HCT116 (cell line): ENCODE measurements around the gene SLC12A1. TPM values are rescaled to one million over a fixed set of nuclear protein-coding genes. Genes with fewer than 3 reads are reported as not detected.

Source experiments
- ATAC-seq: fragments of 200-7000 bp; cut with Tn5 transposase; 2 replicates; pipeline ENCODE4 v1.9.1; 2020; ENCODE audit warnings: mild to moderate bottlenecking, moderate library complexity
- Bru-seq: library from RNA; stranded (reverse); fragments of 400-500 nt; gene quantifications from one replicate; lab custom pipeline; 2021; lab: Mats Ljungman, UMichigan
- BruChase-seq, 2 experiments: library from RNA; stranded (reverse); fragments of 400-500 nt; gene quantifications; one replicate each; lab custom pipeline; 2021; lab: Mats Ljungman, UMichigan
- BruUV-seq: library from RNA; stranded (reverse); fragments of 400-500 nt; replicated peaks from 2 replicates; lab custom pipeline; 2021; lab: Mats Ljungman, UMichigan
- CTCF ChIA-PET: fragments of 300-600 bp; sonication (Branson Sonifier 250); formaldehyde crosslinking; loops from one replicate; lab custom pipeline; 2021; ENCODE audit warnings: antibody characterized with exemption; lab: Charles Lee
- POLR2A ChIA-PET: fragments of 300-600, 350-600 bp; sonication (Branson Sonifier 250); formaldehyde crosslinking; loops from one replicate; lab custom pipeline; 2021; ENCODE audit warnings: antibody characterized with exemption; lab: Charles Lee
- RAD21 ChIA-PET, 2 experiments: fragments of 300-600 bp; sonication (Branson Sonifier 250); formaldehyde crosslinking; loops; one replicate each; lab custom pipeline; 2023; ENCODE audit warnings: low total read pairs in 2 of 2; ENCODE audit not compliant: uncharacterized antibody in 2 of 2, unreplicated experiment in 2 of 2, low non-redundant PET in 1 of 2; lab: Charles Lee
- DNase-seq: peaks from one replicate; pipeline ENCODE4 v3.0.0-alpha.2; 2010; ENCODE audit warnings: low read depth, low spot score
- H2AFZ ChIP-seq: fragments of 200-600 bp; shearing (Covaris generic), sonication (generic); 2 replicates; pipeline ENCODE4 v1.6.1; 2017; ENCODE audit warnings: low read depth, mixed run types, mixed read lengths, antibody characterized with exemption, low read length; ENCODE audit not compliant: poor library complexity, severe bottlenecking
- H3K27ac ChIP-seq: 2 replicates; pipeline ENCODE4 v1.5.1; 2012; ENCODE audit warnings: low read depth, low read length
- H3K27me3 ChIP-seq: fragments of 200-600 bp; sonication (generic); 2 replicates; pipeline ENCODE4 v1.6.1; 2016; ENCODE audit warnings: mixed run types, low read length, mixed read lengths; ENCODE audit not compliant: insufficient read depth
- H3K36me3 ChIP-seq, 2 experiments: fragments of 200-500 bp in 1 of 2; fragments of 200-600 bp in 1 of 2; sonication (Bioruptor generic) in 1 of 2; sonication (generic) in 1 of 2; 2 replicates each; pipeline versions ENCODE4 v1.5.1 to v1.6.1; 2014 to 2016; ENCODE audit warnings: low read length in 2 of 2, inconsistent platforms in 1 of 2, mixed read lengths in 1 of 2, mixed run types in 1 of 2; ENCODE audit not compliant: insufficient read depth in 2 of 2, control insufficient read depth in 1 of 2
- H3K4me1 ChIP-seq, 2 experiments: fragments of 200-600 bp in 1 of 2; sonication (generic) in 1 of 2; 2 replicates each; pipeline versions ENCODE4 v1.5.1 to v1.6.1; 2012 to 2017; ENCODE audit warnings: low read length in 2 of 2, inconsistent platforms in 1 of 2, mild to moderate bottlenecking in 1 of 2, mixed read lengths in 1 of 2, mixed run types in 1 of 2, moderate library complexity in 1 of 2; ENCODE audit not compliant: insufficient read depth in 2 of 2, control insufficient read depth in 1 of 2
- H3K4me2 ChIP-seq: fragments of 200-600 bp; sonication (generic); 2 replicates; pipeline ENCODE4 v1.6.1; 2017; ENCODE audit warnings: mixed run types, low read length, mixed read lengths
- H3K4me3 ChIP-seq, 2 experiments: fragments of 200-600 bp in 1 of 2; sonication (generic) in 1 of 2; replicated peaks in 1 of 2; 2 replicates each; pipeline ENCODE4 v1.5.1; 2011 to 2016; ENCODE audit warnings: low read length in 2 of 2, control low read depth in 1 of 2, low read depth in 1 of 2, mild to moderate bottlenecking in 1 of 2, mixed read lengths in 1 of 2, mixed run types in 1 of 2
- H3K79me2 ChIP-seq: fragments of 200-600 bp; sonication (generic); 2 replicates; pipeline ENCODE4 v1.6.1; 2017; ENCODE audit warnings: mild to moderate bottlenecking, mixed run types, low read length, moderate library complexity, mixed read lengths; ENCODE audit not compliant: insufficient read depth
- H3K9ac ChIP-seq: fragments of 200-600 bp; sonication (generic); 2 replicates; pipeline ENCODE4 v1.6.1; 2016; ENCODE audit warnings: low read length, mixed read lengths
- H3K9me2 ChIP-seq: fragments of 200-600 bp; sonication (generic), shearing (Covaris generic); 2 replicates; pipeline ENCODE4 v1.6.1; 2017; ENCODE audit warnings: mixed run types, mild to moderate bottlenecking, moderate library complexity; ENCODE audit not compliant: insufficient read depth
- H3K9me3 ChIP-seq, 2 experiments: fragments of 200-500 bp in 1 of 2; fragments of 200-600 bp in 1 of 2; sonication (Bioruptor generic) in 1 of 2; sonication (generic) in 1 of 2; 2 replicates each; pipeline ENCODE4 v1.6.1; 2014 to 2017; ENCODE audit warnings: low read length in 2 of 2, mixed read lengths in 2 of 2, inconsistent platforms in 1 of 2, low read depth in 1 of 2, mild to moderate bottlenecking in 1 of 2, mixed run types in 1 of 2, moderate library complexity in 1 of 2; ENCODE audit not compliant: control insufficient read depth in 1 of 2, insufficient read depth in 1 of 2
- H4K20me1 ChIP-seq: fragments of 200-600 bp; sonication (generic), shearing (Covaris generic); 2 replicates; pipeline ENCODE4 v1.6.1; 2017; ENCODE audit warnings: mixed run types, mild to moderate bottlenecking, moderate library complexity; ENCODE audit not compliant: insufficient read depth
- CBX3 ChIP-seq: IDR thresholded peaks from 2 replicates; pipeline ENCODE4 v1.6.1; 2012; ENCODE audit warnings: low read depth
- ELF1 ChIP-seq: IDR thresholded peaks from 2 replicates; pipeline ENCODE4 v1.6.1; 2012; ENCODE audit warnings: low read depth, borderline replicate concordance
- EZH2 ChIP-seq: fragments of 200-600 bp; sonication (generic); IDR thresholded peaks from 2 replicates; pipeline ENCODE4 v1.6.1; 2017; ENCODE audit warnings: antibody characterized with exemption, mixed run types
- EZH2phosphoT487 ChIP-seq: fragments of 200-600 bp; IDR thresholded peaks from 2 replicates; pipeline ENCODE4 v1.6.1; 2018; ENCODE audit warnings: antibody characterized with exemption, borderline replicate concordance
- FOSL1 ChIP-seq: IDR thresholded peaks from 2 replicates; pipeline ENCODE4 v1.6.1; 2012; ENCODE audit warnings: low read depth
- JUND ChIP-seq: IDR thresholded peaks from 2 replicates; pipeline ENCODE4 v1.6.1; 2012
- POLR2A ChIP-seq: IDR thresholded peaks from 2 replicates; pipeline ENCODE4 v1.7.0; 2011; ENCODE audit warnings: borderline replicate concordance; ENCODE audit not compliant: insufficient read depth, insufficient read length; ENCODE audit errors: extremely low read depth
- SRF ChIP-seq: IDR thresholded peaks from 2 replicates; pipeline ENCODE4 v1.6.1; 2012; ENCODE audit warnings: low read depth
- ZFX ChIP-seq: fragments of 450-650 bp; IDR thresholded peaks from 2 replicates; pipeline ENCODE4 v1.6.1; 2017
- intact Hi-C: fragments of 100-400 bp; cut with micrococcal nuclease; formaldehyde crosslinking; loops from 2 replicates; pipeline ENCODE4 v1.10.0; 2022
- long read RNA-seq: library from polyadenylated mRNA; unstranded; transcript quantifications from one replicate; pipeline ENCODE4 v2.0.0, GENCODE V29; 2021; ENCODE audit not compliant: unreplicated experiment
- polyA plus RNA-seq: library from polyadenylated mRNA; unstranded; fragments of >200 nt; gene quantifications from 2 replicates; pipeline ENCODE4 v1.2.1, GENCODE V29; 2012; ENCODE audit warnings: missing spikeins
- total RNA-seq: library from RNA; stranded (reverse); gene quantifications from one replicate; pipeline ENCODE4 v1.2.1, GENCODE V29; 2021; ENCODE audit not compliant: unreplicated experiment
- TF ChIP-seq, protein P1 (sequence below): IDR thresholded peaks from 2 replicates; pipeline ENCODE4 v1.6.1; 2012; ENCODE audit warnings: low read depth

Gene SLC12A1
- total RNA-seq (not detected), Bru-seq, nascent RNA (not detected), BruChase-seq, experiment 1, labeled RNA remaining after a 6-hour chase (not detected), BruChase-seq, experiment 2, labeled RNA remaining after a 2-hour chase (not detected)
- not detected in 2 replicates for polyA plus RNA-seq
- long read RNA-seq: 0 reads

DNA sequence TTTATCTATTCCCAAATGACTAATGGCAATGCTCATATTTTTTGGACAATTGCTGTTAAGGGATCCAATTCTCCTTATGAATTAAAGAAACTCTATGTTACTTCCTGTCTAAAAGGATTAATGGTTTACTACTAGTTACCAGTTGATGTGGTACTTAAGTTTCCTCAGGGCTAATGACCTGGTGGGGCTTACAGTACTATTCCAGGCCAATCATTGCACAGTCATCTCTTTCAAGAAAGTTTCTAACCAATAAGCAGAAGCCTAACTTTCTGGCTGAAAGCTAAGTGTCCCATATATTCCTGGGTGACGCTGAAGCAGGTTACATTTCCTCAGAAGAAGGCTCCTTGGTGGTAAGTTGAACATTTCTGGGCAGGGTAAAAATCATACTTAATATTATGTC lies at the start of gene SLC12A1:
TSS of gene SLC12A1 (plus strand) at position 322 of the 400 bp plus-strand sequence. CDS start 1,418 bp downstream, outside the sequence.
- H3K79me2 ChIP-seq: no peaks in the 10 kb centered on the region
- TF ChIP-seq EZH2 (no peak), ZFX (no peak), SRF (no peak), ELF1 (no peak), JUND (no peak), EZH2phosphoT487 (no peak), POLR2A (no peak), FOSL1 (no peak), CBX3 (no peak)
- TF ChIP-seq, protein P1, sequence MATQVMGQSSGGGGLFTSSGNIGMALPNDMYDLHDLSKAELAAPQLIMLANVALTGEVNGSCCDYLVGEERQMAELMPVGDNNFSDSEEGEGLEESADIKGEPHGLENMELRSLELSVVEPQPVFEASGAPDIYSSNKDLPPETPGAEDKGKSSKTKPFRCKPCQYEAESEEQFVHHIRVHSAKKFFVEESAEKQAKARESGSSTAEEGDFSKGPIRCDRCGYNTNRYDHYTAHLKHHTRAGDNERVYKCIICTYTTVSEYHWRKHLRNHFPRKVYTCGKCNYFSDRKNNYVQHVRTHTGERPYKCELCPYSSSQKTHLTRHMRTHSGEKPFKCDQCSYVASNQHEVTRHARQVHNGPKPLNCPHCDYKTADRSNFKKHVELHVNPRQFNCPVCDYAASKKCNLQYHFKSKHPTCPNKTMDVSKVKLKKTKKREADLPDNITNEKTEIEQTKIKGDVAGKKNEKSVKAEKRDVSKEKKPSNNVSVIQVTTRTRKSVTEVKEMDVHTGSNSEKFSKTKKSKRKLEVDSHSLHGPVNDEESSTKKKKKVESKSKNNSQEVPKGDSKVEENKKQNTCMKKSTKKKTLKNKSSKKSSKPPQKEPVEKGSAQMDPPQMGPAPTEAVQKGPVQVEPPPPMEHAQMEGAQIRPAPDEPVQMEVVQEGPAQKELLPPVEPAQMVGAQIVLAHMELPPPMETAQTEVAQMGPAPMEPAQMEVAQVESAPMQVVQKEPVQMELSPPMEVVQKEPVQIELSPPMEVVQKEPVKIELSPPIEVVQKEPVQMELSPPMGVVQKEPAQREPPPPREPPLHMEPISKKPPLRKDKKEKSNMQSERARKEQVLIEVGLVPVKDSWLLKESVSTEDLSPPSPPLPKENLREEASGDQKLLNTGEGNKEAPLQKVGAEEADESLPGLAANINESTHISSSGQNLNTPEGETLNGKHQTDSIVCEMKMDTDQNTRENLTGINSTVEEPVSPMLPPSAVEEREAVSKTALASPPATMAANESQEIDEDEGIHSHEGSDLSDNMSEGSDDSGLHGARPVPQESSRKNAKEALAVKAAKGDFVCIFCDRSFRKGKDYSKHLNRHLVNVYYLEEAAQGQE: no peak
- ChIA-PET RAD21 (no interaction called here), CTCF (no interaction called here), POLR2A (no interaction called here)
- no peak within 1 kb of the TSS for H3K27ac ChIP-seq
- no peaks in the 10 kb centered on the region for H3K4me1 ChIP-seq
- no peak within 1 kb of the TSS for H3K4me2 ChIP-seq
- intact Hi-C loops: no loop called here
- 0 out of 2 replicates have a peak, but pooled peaks cover 3% of the 10 kb centered on the region for H3K27me3 ChIP-seq
- H3K4me3 ChIP-seq: no peak within 1 kb of the TSS
- H3K9ac ChIP-seq: no peak within 1 kb of the TSS
- H4K20me1 ChIP-seq: no peaks in the 10 kb centered on the region
- H3K9me3 ChIP-seq: no peaks in the 10 kb centered on the region
- ATAC-seq: no peak
- H2AFZ ChIP-seq: no peak within 1 kb of the TSS
- BruUV-seq: no TSS peak
- DNase-seq: no peak
- no peaks in the 10 kb centered on the region for H3K36me3 ChIP-seq
- H3K9me2 ChIP-seq: no peaks in the 10 kb centered on the region
